DND-41 (cell line): ENCODE measurements around the gene FCAMR.

Source experiments
- ATAC-seq: fragments of 200-7000 bp; cut with Tn5 transposase; 3 replicates; pipeline ENCODE4 v1.9.1; 2021; ENCODE audit warnings: low read depth; ENCODE audit not compliant: insufficient read depth
- DNase-seq: peaks from one replicate; pipeline ENCODE4 v3.0.0-alpha.2; 2020
- H2AFZ ChIP-seq: 2 replicates; pipeline ENCODE4 v1.6.0; 2012; ENCODE audit warnings: low read depth, low read length
- H3K27ac ChIP-seq: 2 replicates; pipeline ENCODE4 v1.5.1; 2012; ENCODE audit warnings: low read length, inconsistent platforms
- H3K27me3 ChIP-seq: fragments of 200-600 bp; sonication (generic); 2 replicates; pipeline ENCODE4 v1.6.0; 2012; ENCODE audit warnings: low read length, mild to moderate bottlenecking, inconsistent platforms; ENCODE audit not compliant: insufficient read depth, poor library complexity
- H3K36me3 ChIP-seq: 2 replicates; pipeline ENCODE4 v1.5.1; 2012; ENCODE audit warnings: low read length, inconsistent platforms; ENCODE audit not compliant: insufficient read depth
- H3K4me1 ChIP-seq: 2 replicates; pipeline ENCODE4 v1.5.1; 2012; ENCODE audit warnings: mild to moderate bottlenecking, low read length; ENCODE audit not compliant: insufficient read depth
- H3K4me2 ChIP-seq: 2 replicates; pipeline ENCODE4 v1.6.0; 2012; ENCODE audit warnings: mild to moderate bottlenecking, moderate library complexity, low read length, inconsistent platforms; ENCODE audit not compliant: insufficient read depth
- H3K4me3 ChIP-seq, 2 experiments: fragments of 200-600 bp in 1 of 2; shearing (Covaris generic) in 1 of 2; 2 replicates each; pipeline ENCODE4 v1.5.1; 2012 to 2016; ENCODE audit warnings: inconsistent platforms in 2 of 2, low read length in 2 of 2, mild to moderate bottlenecking in 2 of 2, low read depth in 1 of 2, moderate library complexity in 1 of 2
- H3K79me2 ChIP-seq: 2 replicates; pipeline ENCODE4 v1.6.0; 2012; ENCODE audit warnings: low read length, inconsistent platforms; ENCODE audit not compliant: insufficient read depth
- H3K9ac ChIP-seq: 2 replicates; pipeline ENCODE4 v1.6.0; 2012; ENCODE audit warnings: low read depth, mild to moderate bottlenecking, inconsistent platforms, low read length, moderate library complexity
- H3K9me3 ChIP-seq: 2 replicates; pipeline ENCODE4 v1.5.1; 2012; ENCODE audit warnings: low read length, moderate library complexity, mild to moderate bottlenecking, inconsistent platforms; ENCODE audit not compliant: insufficient read depth, severe bottlenecking
- H4K20me1 ChIP-seq: 2 replicates; pipeline ENCODE4 v1.6.0; 2012; ENCODE audit warnings: low read length; ENCODE audit not compliant: insufficient read depth
- CTCF ChIP-seq: IDR thresholded peaks from 2 replicates; pipeline ENCODE4 v1.5.1; 2012; ENCODE audit warnings: borderline replicate concordance, low read length, moderate library complexity, mild to moderate bottlenecking; ENCODE audit not compliant: poor library complexity, severe bottlenecking; ENCODE audit errors: extremely low read depth
- EZH2 ChIP-seq: IDR thresholded peaks from 3 replicates; pipeline ENCODE4 v1.6.1; 2012; ENCODE audit warnings: borderline replicate concordance, low read depth, mild to moderate bottlenecking, moderate library complexity, low read length, inconsistent platforms; ENCODE audit not compliant: severe bottlenecking

FCAMR gene

GRCh38 chr1:206967096-206967849 lies 3.0 kb downstream of the FCAMR start:
- peak; percentile 61 for DNase-seq
- peak overlapping the region; percentile 70 for H2AFZ ChIP-seq
- H3K4me2 ChIP-seq: peak overlapping the region; percentile 59

GRCh38 chr1:206965781-206966180 lies 4.5 kb downstream of the FCAMR start:
- Histone ChIP-seq H3K36me3 (no peaks in the 10 kb centered on the region), H2AFZ (no peak overlapping the region), H3K9ac (no peak overlapping the region), H3K4me1 (peaks cover 46% of the 10 kb centered on the region), H3K9me3 (no peaks in the 10 kb centered on the region), H3K4me3 (no peak overlapping the region), H3K4me2 (no peak overlapping the region), H3K79me2 (no peaks in the 10 kb centered on the region), H3K27me3 (no peaks in the 10 kb centered on the region), H3K27ac (peak overlapping the region; percentile 50), H4K20me1 (no peaks in the 10 kb centered on the region)
- TF ChIP-seq CTCF: no peak
- TF ChIP-seq EZH2: no peak
- DNase-seq (no peak), ATAC-seq (no peak)

More at GRCh38 chr1:206967096-206967849, 3.0 kb downstream of the FCAMR start:
- TF ChIP-seq EZH2 (no peak), CTCF (no peak)
- Histone ChIP-seq H3K36me3 (no peaks in the 10 kb centered on the region), H3K27ac (peak overlapping the region; percentile 95), H4K20me1 (no peaks in the 10 kb centered on the region), H3K4me3 (peak overlapping the region in 1 of 2 experiments; percentile 36; a peak in 2 of 4 replicates), H3K9me3 (no peaks in the 10 kb centered on the region), H3K4me1 (peaks cover 39% of the 10 kb centered on the region), H3K27me3 (no peaks in the 10 kb centered on the region), H3K79me2 (no peaks in the 10 kb centered on the region), H3K9ac (peak overlapping the region; percentile 48)
- peak; percentile 93 for ATAC-seq

GRCh38 chr1:206963740-206964139 lies 6.5 kb downstream of the FCAMR start:
- Histone ChIP-seq H3K27ac (peak overlapping the region; percentile 18; the same call in 1 of the 2 replicates), H3K4me2 (no peak overlapping the region), H3K4me1 (peaks cover 43% of the 10 kb centered on the region), H3K79me2 (no peaks in the 10 kb centered on the region), H3K27me3 (no peaks in the 10 kb centered on the region), H3K4me3 (no peak overlapping the region), H4K20me1 (no peaks in the 10 kb centered on the region), H3K36me3 (no peaks in the 10 kb centered on the region), H3K9me3 (no peaks in the 10 kb centered on the region), H2AFZ (no peak overlapping the region), H3K9ac (no peak overlapping the region)
- no peak for TF ChIP-seq CTCF
- no peak for TF ChIP-seq EZH2
- DNase-seq (no peak), ATAC-seq (no peak)
